Measurements from ENCODE around the gene CHD3.

Gene CHD3

GRCh38 chr17:7922269-7922844 lies 33.8 kb downstream of the CHD3 start:
- Histone ChIP-seq H3K27me3 (ENCODE audit: control insufficient read depth in 1 of 2, insufficient read depth in 2 of 2, low read length in 2 of 2) (no peaks in the 10 kb centered on the region), H3K4me1 (ENCODE audit: control insufficient read depth, insufficient read depth, low read length) (peaks cover 12% of the 10 kb centered on the region), H3K9ac (ENCODE audit: low read length in 2 of 2) (peak overlapping the region; percentile 53 to 80), H3K4me3 (ENCODE audit: low read length in 2 of 2) (peak overlapping the region; percentile 56 to 80), H3K9me3 (ENCODE audit: control insufficient read depth in 2 of 2, low read length in 2 of 2) (no peaks in the 10 kb centered on the region), H3K36me3 (ENCODE audit: control insufficient read depth in 2 of 2, insufficient read depth in 2 of 2, low read length in 2 of 2) (no peaks in the 10 kb centered on the region), H3K27ac (ENCODE audit: low read length) (peak overlapping the region; percentile 49)

GRCh38 chr17:7922845-7923628 lies 34.4 kb downstream of the CHD3 start:
- Histone ChIP-seq H3K9ac (ENCODE audit: low read length in 2 of 2) (peak overlapping the region; percentile 53 to 80), H3K27me3 (ENCODE audit: control insufficient read depth in 1 of 2, insufficient read depth in 2 of 2, low read length in 2 of 2) (peaks cover 0 to 2% of the 10 kb centered on the region in 2 donors), H3K4me3 (ENCODE audit: low read length in 2 of 2) (peak overlapping the region; percentile 56 to 80), H3K9me3 (ENCODE audit: control insufficient read depth in 2 of 2, low read length in 2 of 2) (no peaks in the 10 kb centered on the region), H3K4me1 (ENCODE audit: control insufficient read depth, insufficient read depth, low read length) (peaks cover 12% of the 10 kb centered on the region), H3K36me3 (ENCODE audit: control insufficient read depth in 2 of 2, insufficient read depth in 2 of 2, low read length in 2 of 2) (no peaks in the 10 kb centered on the region), H3K27ac (ENCODE audit: low read length) (peak overlapping the region; percentile 49)

GRCh38 chr17:7927596-7927995 lies 39.0 kb downstream of the CHD3 start:
- Histone ChIP-seq H3K27ac (ENCODE audit: low read length) (no peak overlapping the region), H3K36me3 (ENCODE audit: control insufficient read depth in 2 of 2, insufficient read depth in 2 of 2, low read length in 2 of 2) (no peaks in the 10 kb centered on the region), H3K4me3 (ENCODE audit: low read length in 2 of 2) (no peak overlapping the region), H3K9ac (ENCODE audit: low read length in 2 of 2) (no peak overlapping the region), H3K4me1 (ENCODE audit: control insufficient read depth, insufficient read depth, low read length) (peaks cover 29% of the 10 kb centered on the region), H3K27me3 (ENCODE audit: control insufficient read depth in 1 of 2, insufficient read depth in 2 of 2, low read length in 2 of 2) (peaks cover 2 to 15% of the 10 kb centered on the region in 2 donors), H3K9me3 (ENCODE audit: control insufficient read depth in 2 of 2, low read length in 2 of 2) (no peaks in the 10 kb centered on the region)

DNA sequence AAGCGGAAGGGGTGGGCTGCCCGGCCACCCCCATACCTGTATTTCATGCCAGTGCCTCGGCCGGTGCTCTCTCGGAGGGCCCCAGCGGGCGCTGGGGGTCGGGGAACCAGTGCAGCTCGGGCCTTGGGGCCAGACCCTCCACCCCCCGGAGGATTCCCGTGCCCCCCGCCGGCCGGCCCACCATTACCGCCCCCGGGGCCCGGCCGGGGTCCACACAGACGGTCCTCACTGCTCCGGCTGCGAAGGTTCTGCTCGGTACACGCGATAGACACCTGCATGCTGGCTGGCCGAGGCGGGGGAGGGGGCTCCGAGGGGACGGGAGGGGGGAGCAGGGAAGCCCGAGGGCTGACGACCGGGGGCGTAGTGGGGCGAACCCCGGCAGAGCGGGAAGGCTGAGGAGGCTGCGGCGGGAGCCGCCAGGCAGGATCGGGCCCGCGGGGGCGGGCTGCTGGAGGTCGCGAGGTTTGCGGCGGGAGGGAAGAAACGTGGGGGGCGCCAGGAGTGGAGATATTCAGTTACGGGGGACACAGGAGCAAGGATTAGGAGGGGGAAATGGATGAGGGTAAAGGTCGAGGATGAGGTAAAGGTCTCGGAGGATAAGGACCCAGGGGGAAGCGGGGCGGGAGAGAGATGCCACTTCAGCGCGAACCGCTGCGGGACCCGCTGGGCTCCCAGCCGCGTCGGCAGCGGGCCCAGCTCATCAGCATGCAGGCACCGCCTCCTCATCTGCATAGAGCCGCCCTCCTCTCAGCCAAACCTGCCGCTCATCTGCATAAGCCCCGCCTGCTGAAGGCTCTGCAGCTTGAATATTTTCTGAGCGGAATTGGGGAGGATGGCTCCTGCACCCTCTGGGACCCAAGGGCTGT lies 40.8 kb downstream of the CHD3 start, which contains the start of gene KCNAB3:
Gene KCNAB3 (minus strand): TSS at position 699 of the 866 bp plus-strand sequence. CDS start 421 bp downstream, at position 278.
- H3K9me3 ChIP-seq (ENCODE audit: control insufficient read depth in 2 of 2, low read length in 2 of 2), result no peaks in the 10 kb centered on the region
- H3K27ac ChIP-seq (ENCODE audit: low read length), result no peak within 1 kb of the TSS
- H3K9ac ChIP-seq (ENCODE audit: low read length in 2 of 2), result no peak within 1 kb of the TSS
- no peaks in the 10 kb centered on the region for H3K36me3 ChIP-seq (ENCODE audit: control insufficient read depth in 2 of 2, insufficient read depth in 2 of 2, low read length in 2 of 2)
- peaks cover 2 to 15% of the 10 kb centered on the region in 2 donors for H3K27me3 ChIP-seq (ENCODE audit: control insufficient read depth in 1 of 2, insufficient read depth in 2 of 2, low read length in 2 of 2)
- peaks cover 30% of the 10 kb centered on the region for H3K4me1 ChIP-seq (ENCODE audit: control insufficient read depth, insufficient read depth, low read length)
- H3K4me3 ChIP-seq (ENCODE audit: low read length in 2 of 2), result peak within 1 kb of the TSS in 1 of 2 donors; percentile 29

- H3K9me3 ChIP-seq (ENCODE audit: control insufficient read depth in 2 of 2, low read length in 2 of 2), result no peaks in the 10 kb centered on the region
- peaks cover 2 to 3% of the 10 kb centered on the region in 2 donors for H3K36me3 ChIP-seq (ENCODE audit: control insufficient read depth in 2 of 2, insufficient read depth in 2 of 2, low read length in 2 of 2)
- peaks cover 30% of the 10 kb centered on the region for H3K4me1 ChIP-seq (ENCODE audit: control insufficient read depth, insufficient read depth, low read length)
- peaks cover 2 to 15% of the 10 kb centered on the region in 2 donors for H3K27me3 ChIP-seq (ENCODE audit: control insufficient read depth in 1 of 2, insufficient read depth in 2 of 2, low read length in 2 of 2)
- peak overlapping the region; percentile 77 for H3K27ac ChIP-seq (ENCODE audit: low read length)
- H3K4me3 ChIP-seq (ENCODE audit: low read length in 2 of 2), result peak overlapping the region; percentile 75 to 99
- H3K9ac ChIP-seq (ENCODE audit: low read length in 2 of 2), result peak overlapping the region; percentile 61 to 79
Observed at GRCh38 chr17:7930841-7931631, 42.4 kb downstream of the CHD3 start.

GRCh38 chr17:7931709-7932482 lies 43.3 kb downstream of the CHD3 start, which contains the start of the genes CNTROB and TRAPPC1:
CNTROB (plus strand) TSS chr17:7932206; CDS start chr17:7933080, 874 bp downstream.
TRAPPC1 (minus strand) TSS chr17:7931946; CDS start chr17:7931829, 117 bp downstream.
- Histone ChIP-seq H3K4me1 (ENCODE audit: control insufficient read depth, insufficient read depth, low read length) (peaks cover 30% of the 10 kb centered on the region), H3K27ac (ENCODE audit: low read length) (peak within 1 kb of the TSS; percentile 77), H3K9ac (ENCODE audit: low read length in 2 of 2) (peak within 1 kb of the TSS; percentile 68 to 89), H3K4me3 (ENCODE audit: low read length in 2 of 2) (peak within 1 kb of the TSS; percentile 85 to 99), H3K36me3 (ENCODE audit: control insufficient read depth in 2 of 2, insufficient read depth in 2 of 2, low read length in 2 of 2) (peaks cover 10 to 11% of the 10 kb centered on the region in 2 donors), H3K27me3 (ENCODE audit: control insufficient read depth in 1 of 2, insufficient read depth in 2 of 2, low read length in 2 of 2) (peaks cover 2 to 15% of the 10 kb centered on the region in 2 donors), H3K9me3 (ENCODE audit: control insufficient read depth in 2 of 2, low read length in 2 of 2) (no peaks in the 10 kb centered on the region)

DNA sequence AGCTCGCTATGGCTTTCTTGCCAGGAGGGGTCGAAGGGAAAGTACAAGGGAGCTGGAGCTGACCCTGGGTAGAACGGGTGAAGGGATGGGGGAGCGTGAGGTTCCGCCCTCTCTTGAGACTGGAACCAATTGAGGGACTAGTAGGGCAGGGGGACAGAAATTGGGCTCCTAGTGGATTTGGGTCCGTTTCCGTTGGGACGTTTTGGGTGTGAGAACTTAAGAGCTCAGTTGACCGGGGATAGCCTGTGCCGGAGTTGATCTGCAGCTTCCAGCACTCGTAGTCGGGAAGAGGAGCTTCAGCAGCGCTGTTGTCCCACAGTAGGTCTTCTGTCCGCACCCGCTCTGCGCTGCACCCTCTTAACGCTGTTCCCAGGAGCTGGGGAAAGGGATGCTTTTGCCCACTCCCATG lies 43.9 kb downstream of the CHD3 start:
- Histone ChIP-seq H3K4me1 (ENCODE audit: control insufficient read depth, insufficient read depth, low read length) (peaks cover 30% of the 10 kb centered on the region), H3K27ac (ENCODE audit: low read length) (peak overlapping the region; percentile 77), H3K4me3 (ENCODE audit: low read length in 2 of 2) (peak overlapping the region; percentile 85 to 99), H3K36me3 (ENCODE audit: control insufficient read depth in 2 of 2, insufficient read depth in 2 of 2, low read length in 2 of 2) (peaks cover 12 to 14% of the 10 kb centered on the region in 2 donors), H3K27me3 (ENCODE audit: control insufficient read depth in 1 of 2, insufficient read depth in 2 of 2, low read length in 2 of 2) (peaks cover 2 to 15% of the 10 kb centered on the region in 2 donors), H3K9ac (ENCODE audit: low read length in 2 of 2) (peak overlapping the region; percentile 68 to 89), H3K9me3 (ENCODE audit: control insufficient read depth in 2 of 2, low read length in 2 of 2) (no peaks in the 10 kb centered on the region)

- H3K4me1 ChIP-seq (ENCODE audit: control insufficient read depth, insufficient read depth, low read length), result peaks cover 30% of the 10 kb centered on the region
- H3K27ac ChIP-seq (ENCODE audit: low read length), result peak overlapping the region; percentile 77
- H3K9ac ChIP-seq (ENCODE audit: low read length in 2 of 2), result peak overlapping the region; percentile 68 to 89
- H3K36me3 ChIP-seq (ENCODE audit: control insufficient read depth in 2 of 2, insufficient read depth in 2 of 2, low read length in 2 of 2), result peaks cover 12 to 14% of the 10 kb centered on the region in 2 donors
- peak overlapping the region; percentile 85 to 99 for H3K4me3 ChIP-seq (ENCODE audit: low read length in 2 of 2)
- H3K9me3 ChIP-seq (ENCODE audit: control insufficient read depth in 2 of 2, low read length in 2 of 2), result no peaks in the 10 kb centered on the region
- H3K27me3 ChIP-seq (ENCODE audit: control insufficient read depth in 1 of 2, insufficient read depth in 2 of 2, low read length in 2 of 2), result peaks cover 0 to 15% of the 10 kb centered on the region in 2 donors
Observed at GRCh38 chr17:7932949-7933348, 44.4 kb downstream of the CHD3 start.

DNA sequence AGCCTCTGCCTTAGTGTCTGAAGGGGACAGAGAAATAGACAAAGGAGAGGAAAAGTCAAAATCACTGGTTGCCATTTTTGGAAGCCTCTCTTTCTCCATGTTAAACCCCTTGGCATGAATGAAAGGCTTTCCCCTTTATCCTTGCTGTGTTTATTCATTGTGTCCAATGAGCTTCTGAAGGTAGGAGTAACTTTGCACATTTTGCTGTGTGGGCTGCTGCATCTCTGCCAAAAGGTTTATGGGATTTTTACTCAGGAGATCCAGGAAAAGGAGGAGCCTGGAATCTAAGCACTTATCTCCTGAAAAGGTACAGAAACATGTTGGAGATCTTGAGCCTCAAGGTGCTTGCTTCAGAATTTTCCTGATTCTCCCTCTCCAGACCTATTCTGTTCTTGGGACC lies 47.3 kb downstream of the CHD3 start:
- Histone ChIP-seq H3K9me3 (ENCODE audit: control insufficient read depth in 2 of 2, low read length in 2 of 2) (no peaks in the 10 kb centered on the region), H3K4me1 (ENCODE audit: control insufficient read depth, insufficient read depth, low read length) (peaks cover 23% of the 10 kb centered on the region), H3K9ac (ENCODE audit: low read length in 2 of 2) (no peak overlapping the region), H3K4me3 (ENCODE audit: low read length in 2 of 2) (no peak overlapping the region), H3K27ac (ENCODE audit: low read length) (no peak overlapping the region), H3K36me3 (ENCODE audit: control insufficient read depth in 2 of 2, insufficient read depth in 2 of 2, low read length in 2 of 2) (peaks cover 26 to 29% of the 10 kb centered on the region in 2 donors), H3K27me3 (ENCODE audit: control insufficient read depth in 1 of 2, insufficient read depth in 2 of 2, low read length in 2 of 2) (no peaks in the 10 kb centered on the region)
